Measurements from ENCODE around the gene CLCNKB.
"Not testable (repeated sequence)": the region's sequence is repeated elsewhere in the genome, so short reads cannot be mapped to it uniquely, and the experiment has no call there.

The CLCNKB gene

GRCh38 chr1:16015960-16016901 is 27.4 kb upstream of the CLCNKB start:
- DNase-seq: no peak

GRCh38 chr1:16017076-16017460 is 26.5 kb upstream of the CLCNKB start:
- DNase-seq: no peak

DNA sequence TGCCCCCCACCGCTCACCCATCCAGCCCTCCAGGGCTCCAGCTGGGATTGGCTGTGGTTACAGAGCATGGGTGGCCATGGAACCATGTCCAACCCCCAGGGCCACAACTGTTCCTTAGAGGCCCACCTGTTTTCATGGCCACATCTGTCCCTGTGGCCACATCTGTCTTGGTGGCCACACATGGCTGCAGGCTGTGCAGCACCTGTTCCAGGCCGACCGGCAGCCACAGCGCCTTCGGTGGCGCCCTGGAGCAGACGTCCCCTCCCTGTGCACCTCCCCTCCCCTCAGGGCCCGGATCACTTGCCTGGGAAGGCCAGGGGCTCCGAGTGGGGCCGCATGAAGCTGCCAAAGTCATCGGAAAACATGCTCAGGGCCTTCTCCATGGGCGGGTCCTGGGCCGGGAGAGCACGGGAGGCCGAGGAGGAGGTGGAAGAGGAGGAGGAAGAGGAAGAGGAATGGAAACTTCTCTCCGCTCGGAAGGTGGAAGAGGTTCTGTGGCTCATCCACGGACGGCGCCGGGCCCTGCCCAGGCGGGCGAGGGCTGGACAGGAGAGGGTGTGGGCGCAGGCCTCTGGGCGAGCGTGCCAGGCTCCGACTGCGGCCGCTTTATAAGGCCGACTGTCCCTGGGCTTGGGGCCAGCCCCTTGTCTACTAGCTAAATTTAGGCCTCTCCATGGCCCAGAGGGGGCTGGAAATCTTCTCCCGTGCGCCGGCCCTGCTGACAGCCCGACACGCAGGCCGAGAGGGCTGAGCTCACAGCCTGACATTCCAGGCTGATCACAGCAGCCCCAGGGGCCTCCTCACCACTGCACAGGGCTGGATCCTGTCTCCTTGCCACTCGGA is 25.9 kb upstream of the CLCNKB start, which contains the start of gene HSPB7:
TSS of gene HSPB7 (minus strand) at position 583 of the 843 bp plus-strand sequence. CDS start at position 503, 80 bp downstream.
- DNase-seq: no peak

DNA sequence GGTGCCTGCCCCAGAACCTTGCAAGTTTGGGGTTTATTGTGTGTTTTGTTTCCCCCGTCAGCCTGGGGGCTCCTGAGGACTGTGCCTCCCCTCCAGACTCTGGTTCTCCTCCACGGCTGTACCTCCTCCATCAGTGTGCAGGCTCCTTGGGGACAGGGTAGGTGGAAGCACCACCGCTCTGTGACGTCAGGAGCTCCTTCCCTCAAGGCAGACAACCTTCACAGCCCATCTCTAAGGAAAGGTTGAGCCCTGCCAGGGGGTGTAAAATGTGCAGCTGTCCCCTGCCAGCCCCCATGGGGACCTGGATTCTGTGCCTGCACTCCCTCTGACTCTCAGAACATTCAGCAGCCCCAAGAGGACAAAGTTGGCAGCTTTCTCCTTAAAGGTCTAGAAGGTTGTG is 25.3 kb upstream of the CLCNKB start:
- DNase-seq: no peak

DNA sequence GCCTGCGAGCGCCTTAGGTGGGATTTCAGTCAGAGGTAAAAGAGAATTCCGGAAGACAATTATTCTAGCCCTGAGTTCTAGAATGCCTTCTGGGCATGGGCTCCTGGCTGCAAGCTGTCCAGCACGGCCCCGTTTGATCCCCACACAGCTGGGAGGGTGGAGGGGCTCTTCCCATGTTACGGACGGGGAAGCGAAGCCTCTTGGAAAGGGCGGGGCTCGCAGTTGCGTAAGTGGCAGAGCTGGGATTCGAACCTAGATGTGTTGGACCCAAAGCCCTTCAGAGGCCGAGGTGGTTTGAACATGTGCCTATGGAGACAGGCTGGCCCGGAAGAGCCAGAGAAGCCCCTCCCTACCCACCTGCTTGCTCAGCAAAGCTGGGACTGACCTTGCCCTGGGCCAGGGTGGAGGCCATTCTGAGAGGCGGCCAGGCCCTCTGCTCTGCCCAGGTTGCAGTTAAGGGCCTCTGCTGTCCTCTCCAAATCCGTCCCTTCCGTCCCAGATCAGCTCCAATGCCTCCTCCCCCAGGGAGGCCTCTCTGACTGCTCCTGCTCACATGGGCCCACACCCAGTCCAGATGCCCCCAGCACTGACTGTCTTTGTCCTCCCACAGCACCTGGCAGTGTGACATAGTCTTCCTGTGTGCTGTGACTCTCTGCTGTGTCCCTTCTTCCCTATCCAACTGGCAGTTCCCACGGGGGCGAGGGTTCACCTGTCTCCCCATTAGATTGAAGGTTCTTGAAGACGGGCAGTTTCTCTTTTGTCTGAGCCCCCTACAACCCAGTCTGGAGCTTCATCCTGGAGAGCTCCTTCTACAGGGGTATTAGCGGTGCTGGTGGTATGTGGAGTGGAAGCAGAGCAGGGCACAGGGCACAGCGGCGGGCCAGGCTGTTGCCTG is 24.6 kb upstream of the CLCNKB start:
- peak; percentile 79 for DNase-seq

DNA sequence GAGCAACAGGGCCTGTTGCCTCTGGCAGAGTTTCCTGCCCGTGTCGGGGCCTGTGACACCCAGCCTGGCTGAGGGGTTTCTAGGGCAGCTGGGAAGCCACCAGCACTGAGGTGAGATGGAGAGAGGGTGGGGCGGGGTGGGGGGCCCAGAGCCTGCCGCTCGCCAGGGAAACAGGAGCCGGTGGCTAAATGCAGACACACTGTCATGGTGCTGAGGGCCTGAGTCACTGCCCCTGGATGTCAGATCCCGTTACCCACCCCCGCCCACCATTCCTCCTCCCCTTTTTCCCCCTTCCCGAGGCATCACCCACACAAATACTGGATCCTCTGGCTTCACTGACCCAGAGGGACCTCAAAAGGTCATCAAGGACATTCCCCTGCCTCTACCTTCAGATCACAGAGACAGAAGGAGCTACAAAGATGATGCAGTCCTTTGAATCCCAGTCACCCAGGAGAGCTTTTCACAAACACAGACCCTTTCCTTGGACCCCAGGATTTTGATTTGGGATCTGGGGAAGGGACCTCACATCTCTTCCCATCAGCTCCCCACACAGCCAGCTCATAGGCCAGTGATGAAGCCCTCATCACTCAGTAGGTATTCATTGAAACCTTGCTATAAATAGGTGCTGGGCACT is 23.8 kb upstream of the CLCNKB start:
- no peak for DNase-seq

- no peak for DNase-seq
These were observed 23.3 kb upstream of the CLCNKB start for GRCh38 chr1:16020325-16020724.

GRCh38 chr1:16020878-16021277 is 22.7 kb upstream of the CLCNKB start:
- DNase-seq: not testable (repeated sequence)

DNA sequence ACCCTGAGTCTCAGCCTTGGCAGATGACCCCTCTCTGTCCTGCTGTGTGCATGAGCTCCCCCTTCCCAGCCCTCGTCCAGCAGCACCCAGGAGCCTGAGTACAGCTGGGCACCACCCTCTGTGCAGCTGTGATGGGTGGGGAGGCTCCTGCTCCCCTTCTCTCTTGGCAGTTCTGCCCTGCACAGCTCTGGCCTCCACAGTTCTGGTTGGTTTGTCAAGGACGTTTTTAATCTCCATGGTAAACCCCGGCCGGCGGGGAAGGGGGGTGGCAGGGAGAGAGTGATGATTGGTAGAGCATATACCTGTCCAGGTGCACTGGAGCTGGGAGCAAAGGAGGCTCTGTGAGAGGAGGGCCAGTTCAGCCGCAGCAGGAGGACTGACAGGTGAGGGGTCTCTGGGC is 21.9 kb upstream of the CLCNKB start, which contains the start of gene CLCNKA:
TSS of gene CLCNKA (plus strand) at position 356 of the 400 bp plus-strand sequence. CDS start 584 bp downstream, outside the sequence.
- DNase-seq: peak; percentile 87

DNA sequence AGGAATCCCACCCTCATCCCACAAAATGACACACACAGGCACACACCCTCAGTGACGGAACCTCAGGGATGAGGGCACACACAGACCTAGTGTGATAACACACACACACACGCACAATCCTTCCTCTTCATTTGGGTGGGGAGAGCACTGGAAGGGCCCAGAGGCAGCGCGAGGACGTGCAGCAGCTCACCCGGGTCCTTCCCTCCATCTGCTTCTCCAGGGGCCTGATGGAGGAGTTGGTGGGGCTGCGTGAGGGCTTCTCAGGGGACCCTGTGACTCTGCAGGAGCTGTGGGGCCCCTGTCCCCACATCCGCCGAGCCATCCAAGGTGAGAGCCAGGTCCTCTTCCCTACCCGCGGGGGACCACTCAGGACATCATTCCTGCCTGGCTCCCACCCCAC is 21.2 kb upstream of the CLCNKB start:
- DNase-seq: no peak

GRCh38 chr1:16023050-16023653 is 20.4 kb upstream of the CLCNKB start:
- DNase-seq: no peak

- DNase-seq: not testable (repeated sequence)
These were observed 17.3 kb upstream of the CLCNKB start for GRCh38 chr1:16026302-16026701.

DNA sequence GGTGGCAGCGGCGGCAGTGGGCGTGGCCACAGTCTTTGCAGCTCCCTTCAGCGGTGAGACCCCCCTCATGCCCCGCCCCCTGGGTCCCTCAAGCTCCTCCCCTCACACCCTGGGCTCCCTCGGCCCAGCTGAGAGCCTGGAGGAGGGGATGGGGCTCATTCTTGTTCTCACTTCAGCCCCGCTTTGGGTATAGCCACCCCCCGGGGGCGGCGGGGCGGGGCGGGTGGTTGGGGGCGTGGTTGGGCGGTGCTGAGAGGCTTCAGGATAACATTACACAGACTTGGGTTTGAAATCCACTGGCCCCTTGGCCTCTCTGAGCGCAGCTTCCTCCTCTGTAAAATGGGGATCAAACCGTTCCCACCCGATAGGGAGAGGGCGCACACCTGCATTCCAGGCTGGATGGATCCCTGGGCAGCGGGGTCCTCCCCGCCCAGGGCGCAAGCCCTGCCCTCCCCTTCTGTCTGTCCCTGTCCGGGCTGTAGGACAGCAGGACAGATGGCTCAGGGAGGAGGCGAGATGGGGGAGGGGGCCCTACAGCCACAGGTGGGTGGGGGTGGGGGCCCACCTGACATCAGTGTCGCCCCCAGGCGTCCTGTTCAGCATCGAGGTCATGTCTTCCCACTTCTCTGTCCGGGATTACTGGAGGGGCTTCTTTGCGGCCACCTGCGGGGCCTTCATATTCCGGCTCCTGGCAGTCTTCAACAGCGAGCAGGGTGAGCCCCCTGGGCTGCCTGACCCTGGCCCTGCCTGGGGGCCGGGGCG is 16.7 kb upstream of the CLCNKB start:
- no peak for DNase-seq

- DNase-seq: no peak
These were observed 15.2 kb upstream of the CLCNKB start for GRCh38 chr1:16028237-16029002.

GRCh38 chr1:16029003-16029268 is 14.6 kb upstream of the CLCNKB start:
- not testable (repeated sequence) for DNase-seq

DNA sequence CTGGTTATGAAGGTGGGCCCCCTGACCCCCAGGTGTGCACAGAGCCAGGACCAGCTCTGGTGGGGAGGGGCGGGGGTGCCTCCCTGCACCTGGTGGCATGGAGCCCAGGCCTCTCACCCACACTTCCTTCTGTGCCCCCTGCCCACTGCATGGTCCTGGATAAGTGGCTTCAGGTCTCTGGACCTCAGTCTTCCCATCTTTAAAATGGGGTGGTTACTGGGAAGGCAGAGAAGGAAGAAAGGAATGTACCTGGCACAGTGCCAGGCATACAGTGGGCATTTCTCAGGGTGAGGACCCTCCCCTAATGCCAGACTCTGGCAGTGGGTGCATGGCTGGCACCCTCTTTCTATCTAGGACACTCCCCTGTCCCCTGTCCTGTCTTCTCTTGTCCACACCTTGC is 14.3 kb upstream of the CLCNKB start:
- no peak for DNase-seq

DNA sequence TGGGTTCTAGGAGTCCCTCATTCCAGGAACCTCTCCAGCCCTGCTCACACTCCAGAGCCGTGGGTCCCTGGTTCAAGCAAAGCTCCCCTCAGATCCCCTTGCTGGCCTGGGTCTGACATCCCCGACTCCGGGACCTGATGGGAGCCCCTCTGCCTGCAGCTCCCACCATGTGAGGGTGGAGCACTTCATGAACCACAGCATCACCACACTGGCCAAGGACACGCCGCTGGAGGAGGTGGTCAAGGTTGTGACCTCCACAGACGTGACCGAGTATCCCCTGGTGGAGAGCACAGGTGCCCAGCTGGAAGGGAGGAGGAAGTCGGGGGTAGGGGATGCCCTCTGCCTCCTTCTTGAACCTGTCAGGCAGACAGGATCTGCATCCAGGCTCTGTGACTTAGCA is 12.0 kb upstream of the CLCNKB start:
- no peak for DNase-seq

DNA sequence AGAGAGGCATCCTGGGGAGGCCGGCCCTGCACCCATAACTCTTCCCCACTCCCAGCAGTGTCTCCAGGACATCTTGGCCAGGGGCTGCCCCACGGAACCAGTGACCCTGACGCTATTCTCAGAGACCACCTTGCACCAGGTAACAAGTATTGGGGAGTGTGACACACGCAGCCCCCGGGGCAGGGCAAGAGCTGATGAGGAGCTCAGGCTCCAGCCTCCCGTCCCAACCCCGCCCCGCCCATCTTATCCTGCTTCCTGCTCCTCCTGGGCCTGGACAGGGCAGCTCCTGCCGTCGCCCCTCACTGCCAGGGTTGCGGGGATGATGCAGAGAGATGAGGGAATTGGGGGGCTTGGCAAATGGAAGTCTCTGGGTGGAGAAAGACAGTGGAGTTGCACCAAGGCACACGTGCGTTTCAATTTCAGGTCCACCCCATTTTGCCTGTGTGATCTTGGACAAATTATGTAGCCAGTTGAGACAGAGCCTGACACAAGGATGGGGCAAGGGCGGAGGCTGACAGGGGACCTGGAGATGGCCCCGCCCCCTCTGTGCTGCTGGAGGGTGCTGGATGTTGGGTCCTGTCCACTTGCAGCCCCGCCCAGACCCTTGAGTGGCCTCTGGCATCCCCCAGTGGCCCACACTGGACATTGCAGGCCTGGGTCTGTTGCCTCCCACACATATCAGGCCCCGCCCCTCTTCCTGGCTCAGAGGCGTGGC is 11.0 kb upstream of the CLCNKB start:
- no peak for DNase-seq

DNA sequence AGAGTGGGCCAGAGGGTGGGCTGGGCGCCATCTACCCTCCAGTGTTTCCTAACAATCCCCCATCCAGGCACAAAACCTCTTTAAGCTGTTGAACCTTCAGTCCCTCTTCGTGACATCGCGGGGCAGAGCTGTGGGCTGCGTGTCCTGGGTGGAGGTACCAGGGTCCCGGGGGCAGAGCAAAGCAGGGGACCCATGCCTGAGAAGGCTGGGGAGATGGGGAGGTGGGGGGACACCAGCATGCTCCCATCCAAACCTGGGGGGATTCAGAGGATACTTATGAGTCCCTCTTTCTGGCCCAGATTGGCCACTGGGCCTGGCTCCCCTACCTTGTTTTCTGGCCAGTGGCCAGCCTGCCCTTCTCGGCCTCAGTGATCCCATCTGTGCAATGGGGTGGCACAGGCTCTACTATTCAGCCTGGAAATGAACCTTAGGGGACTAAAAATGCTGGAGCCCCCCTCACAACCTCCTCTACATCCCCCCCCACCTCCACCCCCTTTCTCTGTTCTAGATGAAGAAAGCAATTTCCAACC is 10.4 kb upstream of the CLCNKB start:
- not testable (repeated sequence) for DNase-seq

Measured in DMS79 treated with DMSO at 0.1 percent for 48 hours (cell line).